Lung microvascular endothelial cell (primary cell): ENCODE measurements around the gene NUFIP1. TPM values are rescaled to one million over a fixed set of nuclear protein-coding genes. Genes with fewer than 3 reads are reported as not detected.

ENCODE experiments used
- total RNA-seq: library from RNA; depleted of rRNA; stranded (reverse); fragments of >200 nt; gene quantifications from 2 replicates; pipeline ENCODE4 v1.2.1, GENCODE V29; 2014

The NUFIP1 gene
- total RNA-seq, 1 donor from 2014 or later: 1.6 TPM

Other genes with a start within 250 kb of the NUFIP1 start
- 13.7 and 25.0 TPM in 2 replicates for gene GPALPP1, start 67 bp upstream of the NUFIP1 start, total RNA-seq
- 13.9 and 14.5 TPM in 2 replicates for gene GTF2F2, start 131.0 kb upstream of the NUFIP1 start, total RNA-seq
- not detected in 2 replicates for gene KCTD4, start 211.6 kb upstream of the NUFIP1 start, total RNA-seq